ENCODE data around the gene LCA5. TPM values are rescaled to one million over a fixed set of nuclear protein-coding genes. Genes with fewer than 3 reads are reported as not detected.
A peak's percentile ranks its signal among the peaks of the same experiment; 100 is the strongest.
"Not testable (repeated sequence)": the region's sequence is repeated elsewhere in the genome, so short reads cannot be mapped to it uniquely, and the experiment has no call there.

Gene LCA5
- polyA plus RNA-seq, 3 donors = 8.9 to 11.4 (median 11.0) TPM

DNA sequence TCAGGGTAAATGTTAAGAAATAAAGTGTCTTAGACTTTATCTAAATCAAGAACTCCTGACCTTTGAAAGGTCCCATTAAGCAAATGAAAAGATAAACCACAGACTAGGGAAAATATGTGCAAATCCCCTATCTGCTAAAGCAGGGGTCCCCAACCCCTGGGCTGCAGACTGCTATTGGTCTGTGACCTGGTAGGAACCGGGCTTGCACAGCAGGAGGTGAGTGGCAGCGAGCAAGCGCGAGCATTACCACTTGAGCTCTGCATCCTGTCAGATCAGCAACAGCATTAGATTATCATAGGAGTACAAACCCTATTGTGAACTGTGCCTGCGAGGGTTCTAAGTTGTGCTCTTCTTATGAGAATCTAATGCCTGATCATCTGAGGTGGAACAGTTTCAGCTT is 42.4 kb downstream of the LCA5 start:
- DNase-seq (ENCODE audit: extremely low read depth in 1 of 11, low read depth in 9 of 11, low spot score in 4 of 11) = no peak

DNA sequence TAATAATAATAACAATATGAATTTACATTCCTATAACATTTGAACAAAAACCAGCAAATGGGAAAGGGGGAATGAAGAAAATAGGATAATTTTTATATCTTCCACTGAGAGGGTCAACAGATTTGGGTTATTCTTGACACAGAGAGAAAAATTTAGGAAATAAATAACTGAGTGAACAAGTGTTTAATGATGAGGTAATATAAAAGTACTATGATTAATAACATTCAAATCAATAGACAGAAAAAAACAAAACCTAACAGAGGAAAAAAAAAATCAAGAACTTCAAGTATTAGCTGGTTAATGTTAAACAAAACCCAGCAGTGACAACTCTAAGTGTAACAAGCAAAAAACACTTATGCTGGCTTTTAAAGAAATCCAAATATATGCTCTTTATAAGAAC is 66.5 kb downstream of the LCA5 start:
- no peak for DNase-seq (ENCODE audit: extremely low read depth in 1 of 11, low read depth in 9 of 11, low spot score in 4 of 11)

DNA sequence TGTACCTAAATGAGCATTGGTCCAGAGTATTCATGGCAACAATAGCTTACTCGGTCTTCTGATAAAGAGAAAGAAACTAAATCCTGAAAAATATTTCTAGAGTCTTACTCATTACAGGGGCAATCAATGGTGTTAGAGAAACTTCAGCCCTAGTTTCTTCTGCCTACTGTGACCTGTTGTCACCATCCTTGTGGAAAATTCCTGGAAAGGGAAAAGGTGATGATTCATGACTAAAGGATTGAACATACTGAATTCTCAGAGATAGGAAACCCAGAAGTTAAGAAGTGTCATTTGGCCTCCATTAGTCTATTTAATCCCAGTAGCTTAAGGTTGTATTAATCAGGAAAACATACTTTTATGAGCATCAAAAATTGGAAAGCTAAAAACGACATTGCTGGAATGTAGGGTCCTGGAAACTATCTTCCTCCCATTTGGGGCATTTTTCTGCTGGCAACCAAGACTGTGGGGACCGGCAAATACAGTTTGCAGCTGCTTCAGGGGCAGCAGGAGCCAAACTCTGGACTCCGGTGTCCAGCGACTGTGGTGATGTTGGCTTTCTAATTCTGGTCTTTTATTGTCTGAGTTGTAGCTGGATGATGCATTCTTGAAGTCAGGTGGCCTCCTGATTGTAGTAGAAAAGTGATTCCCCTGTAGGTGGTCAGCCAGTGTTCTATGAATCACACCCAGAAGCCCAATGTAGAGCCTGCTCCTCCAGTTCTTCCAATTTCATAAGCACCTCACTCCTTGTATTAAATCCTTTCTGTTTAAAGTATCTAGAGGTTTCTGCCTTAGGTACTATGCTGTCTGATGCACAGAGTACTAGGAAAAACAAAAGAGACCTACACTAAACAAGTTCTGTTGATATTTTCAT is 67.6 kb downstream of the LCA5 start:
- DNase-seq (ENCODE audit: extremely low read depth in 1 of 11, low read depth in 9 of 11, low spot score in 4 of 11) = no peak

DNA sequence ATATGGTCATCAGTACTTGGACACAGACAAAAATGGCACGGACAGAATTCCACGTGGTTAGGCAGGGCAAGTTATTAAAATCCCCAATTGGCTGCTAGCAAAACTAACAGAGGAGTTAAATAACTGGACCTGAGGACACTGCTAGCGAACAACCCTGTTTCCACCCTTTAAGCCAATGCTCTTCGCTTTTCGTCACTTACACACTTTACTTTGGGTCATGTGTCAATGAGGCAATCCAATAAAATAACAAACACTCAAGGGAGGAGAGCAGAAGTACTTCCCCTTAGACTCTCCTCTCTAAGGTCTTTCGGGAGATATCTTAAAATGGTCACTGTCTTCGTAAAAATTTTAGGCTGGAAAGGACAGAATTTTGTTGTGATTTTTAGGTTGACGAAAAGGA is 68.6 kb downstream of the LCA5 start:
- DNase-seq (ENCODE audit: extremely low read depth in 1 of 11, low read depth in 9 of 11, low spot score in 4 of 11) = no peak

DNA sequence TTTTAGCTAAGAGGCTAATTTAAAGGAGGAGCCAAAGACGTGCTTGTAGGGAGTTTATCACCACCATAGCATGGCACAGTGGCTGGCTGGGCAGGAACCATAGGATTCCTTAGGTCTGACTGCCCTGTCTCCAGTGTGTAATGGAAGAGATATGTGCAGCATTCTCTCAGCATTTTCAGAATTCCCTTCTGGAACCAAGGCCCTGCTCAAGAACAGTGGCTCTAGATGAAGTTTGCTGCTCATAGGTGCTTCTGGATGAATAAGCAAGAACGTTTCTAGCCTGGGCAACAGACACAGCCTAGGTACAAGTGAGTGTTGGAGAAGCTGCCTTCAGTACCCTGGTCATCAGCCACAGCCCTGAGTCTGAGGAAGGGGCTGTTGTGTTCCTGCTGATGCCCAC is 69.1 kb downstream of the LCA5 start:
- DNase-seq (ENCODE audit: extremely low read depth in 1 of 11, low read depth in 9 of 11, low spot score in 4 of 11) = no peak

DNA sequence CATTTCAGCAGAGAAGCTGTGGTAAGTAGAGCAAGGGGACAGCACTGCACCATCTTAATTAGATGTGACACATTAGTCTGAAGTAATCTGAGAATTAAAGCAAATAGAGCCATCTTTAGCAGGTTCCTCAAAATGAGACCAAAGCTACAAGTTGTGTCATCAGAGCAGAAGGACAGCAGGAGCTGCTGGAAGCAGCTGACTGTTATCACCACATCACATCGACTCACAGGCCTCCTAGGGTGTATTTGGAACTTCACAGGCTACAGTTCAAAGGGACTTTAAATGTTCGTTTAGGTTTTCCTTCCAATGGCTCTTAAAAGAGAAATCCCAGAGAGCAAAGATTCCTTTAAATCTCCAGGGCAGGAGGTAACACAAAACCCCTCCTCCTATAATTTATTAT is 69.5 kb downstream of the LCA5 start:
- DNase-seq (ENCODE audit: extremely low read depth in 1 of 11, low read depth in 9 of 11, low spot score in 4 of 11) = no peak

DNA sequence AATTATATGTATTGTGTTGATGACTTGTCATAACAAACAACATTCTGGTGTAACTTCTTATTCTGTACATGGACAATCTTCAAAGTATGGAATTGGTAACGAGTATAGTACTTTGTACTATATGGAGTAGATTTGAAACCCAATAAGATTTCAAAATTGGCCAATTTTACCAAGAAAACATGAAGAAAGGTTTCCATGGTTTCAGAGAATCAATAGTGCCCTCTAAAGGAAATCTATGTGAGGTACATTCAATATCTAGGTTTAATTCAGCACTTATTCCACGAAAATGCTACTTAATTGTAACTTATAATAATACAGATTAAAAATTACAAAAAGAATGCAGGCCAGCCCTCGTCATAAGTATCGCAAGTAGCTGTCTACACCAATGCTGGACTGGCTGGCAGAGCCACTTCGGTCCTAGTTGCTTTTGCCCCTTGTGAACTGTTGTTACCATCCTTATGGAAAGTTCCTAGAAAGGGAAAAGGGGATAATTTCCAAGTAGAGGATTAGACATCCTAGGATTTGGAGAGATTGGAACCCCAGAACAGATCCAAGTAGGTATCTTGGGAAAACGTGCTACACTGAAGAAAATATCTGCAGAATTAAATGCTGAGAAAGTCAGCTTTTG is 70.9 kb downstream of the LCA5 start:
- peak in 5 of 11 donors; percentile 10 to 27 (median 17) for DNase-seq (ENCODE audit: extremely low read depth in 1 of 11, low read depth in 9 of 11, low spot score in 4 of 11)

DNA sequence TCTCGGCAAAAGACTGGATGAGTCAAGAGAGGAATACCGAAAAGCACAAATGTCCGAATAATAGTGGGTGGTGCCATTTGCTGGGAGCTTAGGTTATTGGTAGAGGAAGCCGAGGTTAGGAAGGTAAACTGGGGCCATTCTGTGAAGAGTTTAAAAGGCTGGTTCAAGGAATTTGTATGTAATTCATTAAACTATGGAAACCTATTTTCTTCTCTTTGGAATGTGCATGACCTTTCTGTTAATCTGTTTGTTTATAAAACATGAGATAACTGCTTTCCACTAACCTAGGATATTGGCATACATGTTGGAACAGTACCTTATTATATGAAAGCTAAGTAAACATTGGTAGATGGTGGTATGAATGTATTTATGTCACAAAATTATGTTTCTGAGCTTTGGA is 71.8 kb downstream of the LCA5 start:
- no peak for DNase-seq (ENCODE audit: extremely low read depth in 1 of 11, low read depth in 9 of 11, low spot score in 4 of 11)

DNA sequence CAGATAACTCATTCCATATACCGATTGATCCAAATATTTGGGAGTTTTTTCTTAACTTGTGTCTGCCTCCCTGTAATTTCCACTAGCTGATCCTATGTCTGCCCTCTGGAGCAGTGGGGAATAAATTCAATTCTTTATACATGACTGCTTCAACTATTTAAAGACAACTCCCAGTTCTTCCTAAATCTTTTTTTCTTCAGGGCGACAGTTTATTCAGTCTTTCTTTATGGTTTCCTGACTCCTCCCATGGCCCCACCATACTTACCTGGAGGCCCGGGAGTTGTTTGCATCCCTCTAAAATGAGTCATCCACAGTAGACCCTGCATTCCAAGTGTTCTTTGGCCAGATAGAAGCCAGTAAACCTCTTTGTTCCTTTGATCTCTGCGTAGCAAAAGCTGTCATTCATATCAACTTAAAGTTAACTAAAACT is 73.6 kb downstream of the LCA5 start:
- DNase-seq (ENCODE audit: extremely low read depth in 1 of 11, low read depth in 9 of 11, low spot score in 4 of 11) = no peak

DNA sequence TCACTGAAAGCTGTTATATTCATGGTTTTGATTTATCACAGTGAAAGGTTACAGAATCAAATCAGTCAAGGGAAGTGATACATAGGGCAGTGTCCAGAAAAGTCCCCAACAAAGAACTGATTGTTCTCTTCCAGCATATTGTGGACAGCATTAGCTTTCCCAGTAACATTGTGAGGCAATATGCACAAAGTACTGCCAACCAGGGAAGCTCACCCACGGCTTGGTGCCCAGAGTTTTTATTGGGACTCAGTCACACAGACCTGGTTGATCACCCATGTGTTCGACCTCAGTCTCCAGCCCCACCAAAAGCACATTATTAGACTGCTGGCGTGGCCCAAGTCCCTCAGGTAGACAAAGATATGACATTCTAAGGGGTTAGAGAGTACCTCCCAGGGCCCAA is 76.0 kb downstream of the LCA5 start:
- DNase-seq (ENCODE audit: extremely low read depth in 1 of 11, low read depth in 9 of 11, low spot score in 4 of 11) = no peak

DNA sequence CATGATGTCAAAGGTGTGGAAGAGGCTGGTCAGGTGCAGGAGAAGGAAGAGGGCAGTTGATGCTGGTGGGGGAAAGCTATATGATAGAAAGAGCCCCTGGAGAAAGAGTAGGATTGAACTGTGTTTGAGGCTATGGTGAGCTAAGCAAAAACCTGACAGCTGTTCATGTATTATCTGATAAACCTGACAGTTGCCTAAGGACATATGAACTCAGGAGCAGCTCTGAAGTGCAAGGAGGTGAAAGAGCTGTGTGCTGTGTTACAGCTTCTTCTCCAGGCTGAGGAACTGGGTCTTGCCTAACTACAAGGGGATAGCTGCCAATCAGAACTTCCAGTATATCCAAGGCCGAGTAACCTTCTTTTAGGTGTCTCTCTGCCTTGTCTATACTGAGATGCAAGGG is 81.8 kb downstream of the LCA5 start:
- no peak for DNase-seq (ENCODE audit: extremely low read depth in 1 of 11, low read depth in 9 of 11, low spot score in 4 of 11)

DNA sequence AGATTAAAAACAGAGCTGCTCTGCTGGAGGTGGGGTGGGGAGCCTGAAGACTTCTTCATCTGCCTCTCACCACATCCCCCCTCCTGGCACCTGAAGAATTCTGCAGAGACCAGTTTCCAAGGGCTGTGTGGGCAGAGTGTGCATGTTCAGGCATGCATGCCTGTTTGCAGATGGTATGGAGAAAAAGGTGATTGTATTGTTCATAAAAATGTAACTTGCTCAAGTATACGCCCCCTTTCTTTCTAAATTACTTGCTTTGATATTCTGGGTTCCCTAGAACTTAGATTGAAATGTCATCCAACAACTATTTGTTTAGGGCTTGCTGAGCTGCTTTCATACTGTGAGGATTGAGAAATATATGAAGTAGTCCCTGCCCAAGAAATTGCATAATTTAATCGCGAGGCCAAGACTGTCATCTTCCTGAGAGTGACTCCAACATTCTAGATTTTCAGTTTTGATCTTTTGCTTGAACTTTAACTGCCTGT is 83.6 kb downstream of the LCA5 start:
- no peak for DNase-seq (ENCODE audit: extremely low read depth in 1 of 11, low read depth in 9 of 11, low spot score in 4 of 11)

DNA sequence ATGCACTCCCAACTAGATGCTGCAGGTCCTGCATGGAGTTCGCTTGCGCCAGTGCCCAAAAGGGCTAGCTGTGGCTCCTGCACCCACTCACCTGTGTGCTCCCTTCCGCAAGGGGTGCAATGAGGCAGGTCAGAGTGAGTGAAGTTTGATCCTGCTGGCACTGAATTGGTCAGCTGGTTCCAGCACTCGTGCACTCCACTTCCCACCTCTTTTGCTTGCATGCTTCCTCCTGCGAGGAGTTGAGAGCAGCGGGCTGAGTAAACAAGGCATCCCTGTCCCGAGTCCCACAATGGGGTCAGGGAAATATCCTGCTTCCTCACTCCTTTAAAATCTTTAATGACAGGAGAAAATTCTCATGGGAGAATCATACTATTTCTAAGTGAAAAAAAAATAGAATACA is 86.2 kb downstream of the LCA5 start:
- DNase-seq (ENCODE audit: extremely low read depth in 1 of 11, low read depth in 9 of 11, low spot score in 4 of 11) = no peak

DNA sequence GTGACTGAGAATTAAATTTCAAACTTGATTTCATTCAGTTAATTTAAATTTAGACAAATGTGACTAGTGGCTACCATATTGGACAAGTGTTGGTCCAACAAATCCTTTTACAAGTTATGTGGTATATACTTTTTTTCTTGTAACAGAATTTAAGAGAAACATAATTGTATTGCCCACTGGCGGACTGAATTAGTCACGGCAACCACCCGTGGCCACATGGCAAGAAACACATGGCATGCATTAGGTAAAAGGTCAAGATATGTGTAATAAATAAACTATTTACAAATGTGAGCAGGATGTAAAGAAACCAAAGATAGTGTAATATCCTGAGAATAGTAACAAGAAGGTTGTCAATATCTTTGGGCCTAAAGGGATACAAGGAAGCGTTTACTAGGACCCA is 91.2 kb downstream of the LCA5 start:
- DNase-seq (ENCODE audit: extremely low read depth in 1 of 11, low read depth in 9 of 11, low spot score in 4 of 11) = no peak

DNA sequence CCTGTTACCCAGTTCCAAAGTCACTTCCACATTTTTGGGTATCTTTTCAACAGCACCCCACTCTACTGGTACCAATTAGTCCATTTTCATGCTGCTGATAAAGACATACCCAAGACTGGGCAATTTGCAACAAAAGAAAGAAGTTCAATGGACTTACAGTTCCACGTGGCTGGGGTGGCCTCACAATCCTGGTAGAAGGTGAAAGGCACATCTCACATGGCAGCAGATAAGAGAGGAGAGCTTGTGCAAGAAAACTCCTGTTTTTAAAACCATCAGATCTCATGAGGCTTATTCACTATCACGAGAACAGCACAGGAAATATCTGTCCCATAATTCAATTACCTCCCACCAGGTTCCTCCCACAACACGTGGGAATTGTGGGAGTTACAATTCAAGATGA is 93.4 kb downstream of the LCA5 start:
- not testable (repeated sequence) for DNase-seq (ENCODE audit: extremely low read depth in 1 of 11, low read depth in 9 of 11, low spot score in 4 of 11)

DNA sequence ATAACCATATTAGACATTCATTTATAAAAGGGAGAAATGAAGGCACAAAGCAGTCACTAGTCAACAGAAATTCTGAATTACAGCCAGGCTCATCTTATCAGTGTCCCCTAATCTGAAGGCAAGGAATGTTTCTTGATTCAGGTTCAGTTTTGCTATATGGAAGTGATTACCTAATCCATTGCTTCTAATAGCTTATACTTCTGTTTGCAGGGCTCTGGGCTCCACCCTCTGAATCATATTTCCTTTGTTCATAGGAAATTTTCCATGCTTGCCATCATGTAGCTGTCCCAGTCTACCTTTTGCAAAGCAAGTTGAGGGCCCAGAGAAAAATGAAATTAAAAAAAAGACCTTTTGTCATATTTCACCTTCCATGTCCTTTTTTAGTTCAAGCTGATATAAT is 96.0 kb downstream of the LCA5 start:
- no peak for DNase-seq (ENCODE audit: extremely low read depth in 1 of 11, low read depth in 9 of 11, low spot score in 4 of 11)

DNA sequence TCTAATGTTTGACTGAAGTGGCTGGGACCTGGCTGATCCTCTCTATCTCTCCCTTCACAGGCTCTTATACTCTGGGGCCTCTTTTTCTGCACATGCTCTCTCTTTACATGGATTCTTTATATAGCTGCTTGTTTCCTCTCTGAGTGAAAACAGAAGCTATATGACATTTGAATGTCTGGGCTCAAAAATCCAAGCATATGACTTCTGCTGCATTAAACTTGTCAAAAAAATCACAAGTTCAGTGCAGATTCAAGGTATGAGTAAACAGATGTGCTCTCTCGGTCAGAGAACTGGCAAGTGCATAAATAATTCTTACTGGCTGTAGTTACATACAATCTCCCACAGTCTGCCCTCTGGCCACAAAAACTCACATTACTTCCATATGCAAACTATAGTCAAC is 96.6 kb downstream of the LCA5 start:
- no peak for DNase-seq (ENCODE audit: extremely low read depth in 1 of 11, low read depth in 9 of 11, low spot score in 4 of 11)

DNA sequence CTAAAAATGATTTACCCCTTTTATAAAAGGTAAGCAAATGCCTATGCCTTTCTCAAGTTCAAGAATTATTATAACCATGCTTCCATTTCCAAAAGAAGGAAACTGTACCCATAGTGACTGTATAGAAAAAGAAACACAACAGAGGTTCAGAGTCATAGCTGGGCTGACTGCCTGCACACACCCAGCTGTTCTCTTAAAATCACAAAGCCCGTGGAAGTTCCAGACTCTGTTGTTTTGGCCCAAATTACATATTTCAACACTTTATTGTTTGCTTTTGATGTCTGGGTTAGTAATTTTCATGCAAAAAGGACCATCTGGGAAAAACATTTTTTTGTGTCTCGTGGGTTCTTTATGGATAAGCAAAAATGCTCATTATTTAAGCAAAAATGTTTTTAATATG is 99.2 kb downstream of the LCA5 start:
- DNase-seq (ENCODE audit: extremely low read depth in 1 of 11, low read depth in 9 of 11, low spot score in 4 of 11) = peak in 9 of 11 donors; percentile 28 to 60 (median 46)

DNA sequence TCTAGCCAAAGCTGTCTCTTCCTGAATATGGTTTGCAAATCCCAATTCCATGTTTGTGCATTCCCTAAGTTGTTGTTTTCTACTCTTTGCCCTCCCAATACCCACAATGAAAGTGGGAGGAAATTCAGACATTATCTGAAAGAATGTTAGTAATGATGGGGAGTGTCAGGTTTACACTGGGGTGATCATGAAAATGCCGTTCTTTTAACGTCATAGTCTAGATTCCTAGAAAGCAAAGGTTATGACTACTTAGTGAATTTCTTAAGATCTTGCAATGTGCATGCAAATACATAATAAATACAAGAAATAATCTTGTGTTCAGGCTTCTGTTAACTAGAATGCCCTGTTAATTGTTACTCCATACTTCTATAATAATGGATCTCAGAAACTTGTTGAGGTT is 101.0 kb downstream of the LCA5 start:
- no peak for DNase-seq (ENCODE audit: extremely low read depth in 1 of 11, low read depth in 9 of 11, low spot score in 4 of 11)

DNA sequence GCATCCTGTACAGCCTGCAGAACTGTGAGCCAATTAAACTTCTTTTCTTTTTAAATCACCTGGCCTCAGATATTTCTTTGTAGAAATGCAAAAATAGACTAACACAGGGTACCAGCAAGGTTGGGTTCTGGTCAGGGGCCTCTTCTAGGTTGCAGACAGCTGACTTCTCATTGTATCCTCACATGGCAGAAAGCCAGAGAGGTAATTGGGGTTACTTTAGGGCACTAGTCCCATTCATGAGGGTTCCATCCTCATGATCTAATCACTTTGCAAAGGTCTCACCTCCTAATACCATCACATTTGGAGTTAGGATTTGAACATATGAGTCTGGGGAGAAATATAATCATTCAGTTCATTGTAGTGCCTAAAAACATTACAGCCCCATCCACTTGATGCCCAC is 101.5 kb downstream of the LCA5 start:
- no peak for DNase-seq (ENCODE audit: extremely low read depth in 1 of 11, low read depth in 9 of 11, low spot score in 4 of 11)

Data from renal cortex interstitium (tissue), 11 donors.